K562 (cell line): ENCODE measurements around the gene LRP2. TPM values are rescaled to one million over a fixed set of nuclear protein-coding genes. Genes with fewer than 3 reads are reported as not detected.

Source experiments
- ATAC-seq: fragments of 200-7000 bp; cut with Tn5 transposase; 3 replicates; pipeline ENCODE4 v1.9.1; 2020; ENCODE audit warnings: moderate library complexity
- BruUV-seq: library from RNA; stranded (reverse); fragments of 400-500 nt; replicated peaks from 2 replicates; lab custom pipeline; 2021; lab: Mats Ljungman, UMichigan
- CTCF ChIA-PET: fragments of 300-600 bp; formaldehyde crosslinking; extraction: SDS; loops from one replicate; lab custom pipeline; 2021; ENCODE audit warnings: low intra/inter-chr PET ratio; lab: Yijun Ruan, JAX
- POLR2A ChIA-PET: fragments of 300-600, 350-650 bp; sonication (Branson Sonifier 250); formaldehyde crosslinking; extraction: SDS; loops from one replicate; lab custom pipeline; 2021; ENCODE audit warnings: antibody characterized with exemption, inconsistent platforms; lab: Yijun Ruan, JAX
- DNase-seq, 4 experiments: peaks; one replicate each; pipeline versions ENCODE4 v3.0.0 to v3.0.0-alpha.2; 2011 to 2018; ENCODE audit warnings: low spot score in 3 of 4, mixed read lengths in 3 of 4; ENCODE audit errors: extremely low read depth in 1 of 4
- FAIRE-seq: peaks from 2 replicates; lab custom pipeline; 2011; peaks lifted over from hg19 to GRCh38; lab: Jason Lieb, UNC
- H2AFZ ChIP-seq: 2 replicates; pipeline ENCODE4 v1.6.0; 2011; ENCODE audit warnings: low read depth, low read length, control low read depth, inconsistent platforms
- H3K27ac ChIP-seq: fragments of 200-600 bp; 3 replicates; pipeline ENCODE4 v1.8.0; 2011; ENCODE audit warnings: low read depth, mild to moderate bottlenecking, control low read depth, inconsistent platforms, low read length, moderate library complexity, mixed read lengths; ENCODE audit errors: extremely low read depth
- H3K27me3 ChIP-seq, 2 experiments: fragments of 300-600 bp in 1 of 2; 2 replicates in 1 of 2; 3 replicates in 1 of 2; pipeline versions ENCODE4 v1.6.0 to v1.8.0; 2011; ENCODE audit warnings: inconsistent platforms in 2 of 2, low read length in 2 of 2, mild to moderate bottlenecking in 1 of 2, mixed read lengths in 1 of 2, moderate library complexity in 1 of 2; ENCODE audit not compliant: control insufficient read depth in 2 of 2, insufficient read depth in 2 of 2
- H3K36me3 ChIP-seq: fragments of 300-600 bp; 3 replicates; pipeline ENCODE4 v1.8.0; 2011; ENCODE audit warnings: mild to moderate bottlenecking, low read length, inconsistent platforms; ENCODE audit not compliant: control insufficient read depth, insufficient read depth
- H3K4me1 ChIP-seq, 2 experiments: fragments of 200-600 bp in 1 of 2; replicated peaks in 1 of 2; 2 replicates in 1 of 2; 3 replicates in 1 of 2; pipeline versions ENCODE4 v1.5.1 to v1.8.0; 2011; ENCODE audit warnings: inconsistent platforms in 2 of 2, low read length in 2 of 2, mild to moderate bottlenecking in 1 of 2, mixed read lengths in 1 of 2, moderate library complexity in 1 of 2; ENCODE audit not compliant: control insufficient read depth in 2 of 2, insufficient read depth in 2 of 2
- H3K4me2 ChIP-seq: 2 replicates; pipeline ENCODE4 v1.6.1; 2011; ENCODE audit warnings: low read length, control low read depth, inconsistent platforms, mixed read lengths; ENCODE audit not compliant: insufficient read depth
- H3K4me3 ChIP-seq: fragments of 200-600 bp; sonication (generic), shearing (Covaris generic); 2 replicates; pipeline ENCODE4 v1.5.1; 2016; ENCODE audit warnings: control low read depth, inconsistent platforms
- H3K79me2 ChIP-seq: fragments of 200-600 bp; 3 replicates; pipeline ENCODE4 v1.8.0; 2011; ENCODE audit warnings: low read length, inconsistent platforms; ENCODE audit not compliant: control insufficient read depth, insufficient read depth
- H3K9ac ChIP-seq, 2 experiments: 2 replicates each; pipeline versions ENCODE4 v1.6.0 to v1.6.1; 2011; ENCODE audit warnings: low read depth in 2 of 2, low read length in 2 of 2, control low read depth in 1 of 2, inconsistent platforms in 1 of 2, mild to moderate bottlenecking in 1 of 2, mixed read lengths in 1 of 2; ENCODE audit not compliant: insufficient read depth in 1 of 2
- H3K9me1 ChIP-seq: one replicate; pipeline ENCODE4 v1.6.0; 2011; ENCODE audit warnings: inconsistent platforms, mild to moderate bottlenecking, low read length, moderate library complexity; ENCODE audit not compliant: control insufficient read depth, insufficient read depth
- H3K9me3 ChIP-seq: replicated peaks from 2 replicates; pipeline ENCODE4 v1.5.1; 2011; ENCODE audit warnings: low read depth, low read length, inconsistent platforms; ENCODE audit not compliant: control insufficient read depth, insufficient read depth
- H4K20me1 ChIP-seq: replicated peaks from 2 replicates; pipeline ENCODE4 v1.6.1; 2011; ENCODE audit warnings: low read length, inconsistent platforms, mixed read lengths; ENCODE audit not compliant: control insufficient read depth, insufficient read depth
- C11orf30 ChIP-seq: fragments of 450-650 bp; IDR thresholded peaks from 2 replicates; pipeline ENCODE4 v1.6.1; 2016; ENCODE audit warnings: low read depth, mild to moderate bottlenecking
- CTCF ChIP-seq, 3 experiments: IDR thresholded peaks in 2 of 3; conservative IDR thresholded peaks in 1 of 3; 2 replicates each; pipeline ENCODE4 v1.5.1; 2011 to 2012; ENCODE audit warnings: low read length in 3 of 3, mild to moderate bottlenecking in 3 of 3, control low read depth in 2 of 3, improper control_type of control experiment in 1 of 3, inconsistent platforms in 1 of 3, low read depth in 1 of 3, mixed read lengths in 1 of 3, moderate library complexity in 1 of 3; ENCODE audit not compliant: insufficient read depth in 2 of 3
- FOXO4 ChIP-seq: fragments of 450-650 bp; formaldehyde crosslinking; IDR thresholded peaks from 2 replicates; pipeline ENCODE4 v1.4.0; 2020; ENCODE audit warnings: mild to moderate bottlenecking, moderate library complexity
- HDAC1 ChIP-seq, 2 experiments: fragments of 450-650 bp; IDR thresholded peaks; 2 replicates each; pipeline ENCODE4 v1.6.1; 2016 to 2017; ENCODE audit warnings: inconsistent platforms in 1 of 2, mild to moderate bottlenecking in 1 of 2, moderate library complexity in 1 of 2
- HDGF ChIP-seq: fragments of 450-650 bp; IDR thresholded peaks from 2 replicates; pipeline ENCODE4 v1.6.1; 2016
- ID3 ChIP-seq, 2 experiments: fragments of 250-450 bp in 1 of 2; fragments of 450-650 bp in 1 of 2; sonication (Bioruptor Pico) in 1 of 2; IDR thresholded peaks; 2 replicates each; pipeline versions ENCODE4 v1.6.1 to v1.8.0; 2016 to 2021; ENCODE audit warnings: mild to moderate bottlenecking in 2 of 2, moderate library complexity in 2 of 2, missing compliant biosample characterization in 1 of 2, missing genetic modification characterization in 1 of 2
- MEF2D ChIP-seq: conservative IDR thresholded peaks from 2 replicates; pipeline ENCODE4 v1.6.1; 2016; ENCODE audit warnings: low read depth, missing genetic modification characterization, missing compliant biosample characterization
- RBM22 ChIP-seq: fragments of 200-400 bp; formaldehyde crosslinking; IDR thresholded peaks from 2 replicates; pipeline ENCODE4 v1.6.1; 2018; ENCODE audit warnings: low read length, low read depth; ENCODE audit not compliant: poor library complexity, severe bottlenecking
- SRF ChIP-seq, 2 experiments: fragments of 250-450, 450-650 bp in 1 of 2; sonication (Bioruptor Pico) in 1 of 2; sonication (generic) in 1 of 2; formaldehyde crosslinking; IDR thresholded peaks; 2 replicates each; pipeline versions ENCODE4 v1.5.0 to v1.5.1; 2020 to 2022; ENCODE audit warnings: mild to moderate bottlenecking in 1 of 2, missing genetic modification reagents in 1 of 2
- TAL1 ChIP-seq: fragments of 450-650 bp; IDR thresholded peaks from 2 replicates; pipeline ENCODE4 v1.6.1; 2016; ENCODE audit warnings: mild to moderate bottlenecking
- ZBTB49 ChIP-seq: sonication (generic); formaldehyde crosslinking; IDR thresholded peaks from 2 replicates; pipeline ENCODE4 v1.8.0; 2022; ENCODE audit warnings: missing genetic modification reagents, mild to moderate bottlenecking, borderline replicate concordance
- ZNF175 ChIP-seq: fragments of 200-800 bp; sonication (Bioruptor generic); IDR thresholded peaks from 2 replicates; pipeline ENCODE4 v1.6.1; 2016; ENCODE audit warnings: low read depth, mild to moderate bottlenecking, missing genetic modification characterization, missing compliant biosample characterization
- ZNF511 ChIP-seq: sonication (generic); formaldehyde crosslinking; IDR thresholded peaks from 2 replicates; pipeline ENCODE4 v1.8.0; 2022; ENCODE audit warnings: mild to moderate bottlenecking, missing genetic modification reagents
- WGBS: fragments of 100-300 bp; shearing (Covaris generic); methylation state at CpG from one replicate; pipeline ENCODE4 v1.1.6; 2016; ENCODE audit warnings: low coverage, mixed read lengths; ENCODE audit not compliant: insufficient coverage; ENCODE audit errors: missing lambda C conversion rate; 5-methylcytosine and 5-hydroxymethylcytosine counted together
- in situ Hi-C: fragments of 300-500 bp; cut with MboI; formaldehyde crosslinking; loops from 4 replicates; pipeline ENCODE4 v1.15.0; 2018; ENCODE audit warnings: inconsistent platforms, mixed read lengths
- intact Hi-C: fragments of 100-400 bp; cut with micrococcal nuclease; formaldehyde crosslinking; loops from 2 replicates; pipeline ENCODE4 v1.14.2; 2022
- polyA plus RNA-seq, 8 experiments: library from polyadenylated mRNA; depleted of rRNA in 4 of 8; stranded (reverse) in 5 of 8; unstranded in 3 of 8; fragments of >200 nt; fragmentation: Nextera tagmentation in 2 of 8; fragmentation: Illumina TruSeq in 1 of 8; extraction: Ambion mirVana in 2 of 8; extraction: Trizol in 1 of 8; gene quantifications; 2 replicates each; pipeline versions ENCODE4 v1.2.1 to v1.2.3, GENCODE V29; 2011 to 2014; ENCODE audit warnings: inconsistent platforms in 1 of 8, missing spikeins in 1 of 8
- total RNA-seq, 7 experiments: library from RNA; depleted of rRNA in 6 of 7; stranded (reverse); fragments of >200 nt in 6 of 7; fragmentation: Illumina TruSeq in 2 of 7; extraction: Trizol in 2 of 7; gene quantifications; 2 replicates each; pipeline versions ENCODE4 v1.2.1 to v1.2.3, GENCODE V29; 2011 to 2021; ENCODE audit warnings: low replicate concordance in 1 of 7

Gene LRP2
- total and polyA plus RNA-seq, 9 of the 15 experiments (the other 6 are each of a cell fraction or from before 2014, with no cell fraction given): 0.04 to 0.18 (median 0.11) TPM; not detected in 1

- H3K4me3 ChIP-seq: no peak overlapping the region
- no peak overlapping the region for H3K9ac ChIP-seq
- H3K27me3 ChIP-seq: no peaks in the 10 kb centered on the region; a peak in 1 of 5 replicates
- FAIRE-seq (peak; percentile 59), DNase-seq (peak; percentile 34 to 74 (median 52)), ATAC-seq (peak; percentile 85)
- ChIA-PET POLR2A (interaction anchor here (0.9 to 1.7 kb wide), 4 partner anchors 10 to 32 kb away, joined by 3 to 7 read pairs (median 4); no protein-coding TSS in a partner anchor), CTCF (interaction anchor here (0.7 kb wide), 1 partner anchor 1684 kb away, joined by 3 read pairs; no protein-coding TSS in a partner anchor)
- no peaks in the 10 kb centered on the region for H3K9me3 ChIP-seq
- H4K20me1 ChIP-seq: no peaks in the 10 kb centered on the region
- H3K9me1 ChIP-seq: no peaks in the 10 kb centered on the region
- H3K4me1 ChIP-seq: peaks cover 0 to 25% of the 10 kb centered on the region in 2 experiments; a peak in 3 of 5 replicates
- 9% methylated on average over 5 of the region's 5 CpGs for WGBS
- peak overlapping the region; percentile 39; the same call in 1 of the 3 replicates for H3K27ac ChIP-seq
- BruUV-seq: no TSS peak
- no peaks in the 10 kb centered on the region for H3K79me2 ChIP-seq
- in situ Hi-C loops (no loop called here), intact Hi-C loops (no loop called here)
- H3K4me2 ChIP-seq: peak overlapping the region; percentile 74
- peak overlapping the region; percentile 70 for H2AFZ ChIP-seq
- no peaks in the 10 kb centered on the region for H3K36me3 ChIP-seq
- TF ChIP-seq FOXO4 (CRISPR knock-in tag) (no peak), MEF2D (tag) (no peak), ZNF175 (CRISPR knock-in tag) (no peak), ZNF511 (CRISPR knock-in tag) (no peak), TAL1 (peak; percentile 71), ID3 (CRISPR knock-in tag; IDR thresholded peaks at IDR 0.05) (no peak), ID3 (tag; IDR thresholded peaks at IDR 0.05) (no peak), HDGF (no peak), CTCF (IDR thresholded peaks at IDR 0.05 in 2 of 3, conservative IDR thresholded peaks at IDR 0.05 in 1 of 3; ENCODE audit: insufficient read depth in 2 of 3, low read depth in 1 of 3, low read length in 3 of 3) (peak in 2 of 3 experiments; percentile 12 to 27; a peak in 2 of 6 replicates), ZBTB49 (CRISPR knock-in tag) (no peak), RBM22 (no peak), HDAC1 (IDR thresholded peaks at IDR 0.05) (0 out of 4 replicates have a peak, but pooled peaks of 1 of the 2 experiments have one; percentile 18), C11orf30 (peak; percentile 77), SRF (CRISPR knock-in tag; IDR thresholded peaks at IDR 0.05) (no peak)
These were observed 172.0 kb downstream of the LRP2 start for GRCh38 chr2:169190197-169190775.
